GM21619 (cell line): Measurements from ENCODE around the gene OR52W1.

Experiments used
- ATAC-seq: cut with Tn5 transposase; IDR thresholded peaks from one replicate; pipeline ENCODE4 v1.9.1; 2021; ENCODE audit not compliant: unreplicated experiment

OR52W1 gene, protein sequence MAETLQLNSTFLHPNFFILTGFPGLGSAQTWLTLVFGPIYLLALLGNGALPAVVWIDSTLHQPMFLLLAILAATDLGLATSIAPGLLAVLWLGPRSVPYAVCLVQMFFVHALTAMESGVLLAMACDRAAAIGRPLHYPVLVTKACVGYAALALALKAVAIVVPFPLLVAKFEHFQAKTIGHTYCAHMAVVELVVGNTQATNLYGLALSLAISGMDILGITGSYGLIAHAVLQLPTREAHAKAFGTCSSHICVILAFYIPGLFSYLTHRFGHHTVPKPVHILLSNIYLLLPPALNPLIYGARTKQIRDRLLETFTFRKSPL

DNA sequence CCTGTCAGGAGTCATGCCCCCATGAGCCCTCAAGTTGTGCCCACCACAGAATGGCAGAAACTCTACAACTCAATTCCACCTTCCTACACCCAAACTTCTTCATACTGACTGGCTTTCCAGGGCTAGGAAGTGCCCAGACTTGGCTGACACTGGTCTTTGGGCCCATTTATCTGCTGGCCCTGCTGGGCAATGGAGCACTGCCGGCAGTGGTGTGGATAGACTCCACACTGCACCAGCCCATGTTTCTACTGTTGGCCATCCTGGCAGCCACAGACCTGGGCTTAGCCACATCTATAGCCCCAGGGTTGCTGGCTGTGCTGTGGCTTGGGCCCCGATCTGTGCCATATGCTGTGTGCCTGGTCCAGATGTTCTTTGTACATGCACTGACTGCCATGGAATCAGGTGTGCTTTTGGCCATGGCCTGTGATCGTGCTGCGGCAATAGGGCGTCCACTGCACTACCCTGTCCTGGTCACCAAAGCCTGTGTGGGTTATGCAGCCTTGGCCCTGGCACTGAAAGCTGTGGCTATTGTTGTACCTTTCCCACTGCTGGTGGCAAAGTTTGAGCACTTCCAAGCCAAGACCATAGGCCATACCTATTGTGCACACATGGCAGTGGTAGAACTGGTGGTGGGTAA lies at the start of gene OR52W1:
TSS of gene OR52W1 (plus strand) at position 51 of the 637 bp plus-strand sequence. CDS start at position 51, 0 bp downstream.
- ATAC-seq: no peak

GRCh38 chr11:6151117-6151516 lies 47.9 kb upstream of the OR52W1 start:
- no peak for ATAC-seq

GRCh38 chr11:6152126-6152525 lies 46.9 kb upstream of the OR52W1 start:
- no peak for ATAC-seq

- ATAC-seq: no peak
These were observed 42.2 kb upstream of the OR52W1 start for GRCh38 chr11:6156628-6157359.

GRCh38 chr11:6170226-6170625 lies 28.8 kb upstream of the OR52W1 start, which contains the start of gene OR52B2:
OR52B2 (minus strand) TSS chr11:6170326; CDS start chr11:6170326, 0 bp downstream.
- no peak for ATAC-seq

DNA sequence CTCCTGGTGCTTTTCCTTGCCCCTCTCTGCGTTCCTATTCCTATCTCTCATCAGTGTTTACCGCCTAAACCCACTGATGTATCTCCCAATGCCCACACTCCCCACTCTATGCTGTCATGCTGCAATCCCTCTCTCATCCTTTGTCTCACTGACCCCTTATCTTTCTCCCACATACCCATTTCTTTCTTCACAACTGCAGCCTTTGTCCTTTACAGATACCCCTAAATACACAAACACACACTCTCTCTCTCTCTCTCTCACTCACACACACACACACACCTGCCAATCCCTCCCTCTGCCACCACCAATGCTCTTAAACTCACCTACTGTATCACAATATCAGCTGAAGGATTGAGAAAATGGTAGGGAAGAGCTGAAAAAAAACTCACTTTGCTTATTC lies 23.6 kb upstream of the OR52W1 start:
- no peak for ATAC-seq

GRCh38 chr11:6191742-6192141 lies 7.3 kb upstream of the OR52W1 start:
- ATAC-seq: no peak

DNA sequence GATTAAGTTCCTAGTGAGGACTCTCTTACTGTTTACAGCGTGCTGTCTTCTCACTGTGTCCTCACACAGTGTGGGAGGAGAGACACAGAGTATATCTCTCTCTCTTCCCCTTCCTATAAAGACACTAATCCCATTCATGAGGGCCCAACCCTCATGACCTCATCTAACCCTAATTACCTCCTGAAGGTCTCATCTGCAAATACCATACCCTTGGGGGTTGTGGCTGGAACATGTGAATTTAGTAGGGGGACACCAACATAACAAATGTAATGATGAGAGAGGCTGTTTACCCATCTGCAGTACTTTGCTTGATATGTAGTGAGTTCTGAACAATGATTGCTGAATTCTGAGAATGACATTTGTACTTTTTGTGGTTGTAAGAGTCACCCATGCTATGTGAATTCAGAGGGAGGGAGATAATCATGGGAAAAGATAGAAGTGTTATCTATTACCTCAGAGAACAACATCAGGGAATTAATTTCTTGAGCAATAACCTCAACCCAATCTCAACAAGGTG lies 4.9 kb upstream of the OR52W1 start:
- ATAC-seq: no peak

DNA sequence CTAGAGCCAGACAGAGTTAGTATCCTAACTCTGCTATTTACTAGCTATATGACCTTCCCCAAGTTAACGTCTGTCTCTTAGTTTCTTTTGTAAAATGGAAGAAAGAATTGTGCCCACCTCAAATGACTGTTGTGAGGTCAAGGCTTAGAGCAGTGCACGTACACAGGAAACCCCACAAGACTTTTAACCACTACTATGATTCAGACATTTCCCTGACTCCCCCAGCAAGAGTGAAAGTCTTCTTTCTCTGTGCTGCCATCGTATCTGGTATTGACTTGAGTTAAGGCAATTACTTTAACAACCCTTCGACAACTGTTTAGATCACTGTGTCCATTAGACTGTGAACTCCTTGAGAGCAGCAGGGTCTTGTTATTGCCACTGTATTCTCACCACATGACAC lies 2.6 kb upstream of the OR52W1 start:
- no peak for ATAC-seq

- no peak for ATAC-seq
These were observed 1.4 kb upstream of the OR52W1 start for GRCh38 chr11:6197466-6198200.

DNA sequence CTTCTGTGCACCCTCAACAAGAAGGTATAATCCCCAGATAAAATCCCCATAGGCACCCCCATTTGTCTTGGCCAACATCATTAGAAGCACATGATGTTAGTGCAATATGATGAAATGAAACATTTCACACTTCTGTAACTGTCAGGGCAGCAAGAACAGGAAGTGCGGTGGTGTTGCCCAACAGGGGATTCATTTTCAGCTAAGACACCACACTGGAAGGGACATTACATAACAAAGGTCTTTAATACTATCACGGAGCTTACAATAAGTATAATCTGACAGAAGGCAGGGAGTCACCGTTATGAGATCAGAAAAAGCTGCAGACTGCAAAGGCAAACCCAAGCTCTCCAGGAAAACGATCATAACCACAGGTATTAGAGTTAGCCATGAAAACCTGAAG lies 2.0 kb downstream of the OR52W1 start:
- ATAC-seq: peak; percentile 41

- ATAC-seq: no peak
These were observed 2.5 kb downstream of the OR52W1 start for GRCh38 chr11:6201481-6201880.

DNA sequence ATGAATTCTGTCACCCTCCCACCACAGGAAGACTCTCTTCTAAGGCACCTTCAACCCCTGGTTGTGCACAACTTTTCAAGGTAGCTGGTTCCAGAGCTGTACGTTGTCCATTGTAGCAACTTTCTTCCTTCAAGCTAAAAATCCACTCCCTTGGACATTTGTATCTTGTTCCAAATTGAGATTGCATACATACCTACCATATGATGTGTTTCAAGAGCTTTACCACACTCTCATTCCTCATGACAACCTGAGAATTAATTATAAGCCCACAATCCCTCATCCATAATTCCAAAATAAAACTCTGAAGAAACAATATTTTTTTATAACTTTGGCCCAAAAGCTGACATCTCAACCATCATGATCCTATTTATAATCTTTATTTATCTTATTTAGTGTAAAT lies 3.0 kb downstream of the OR52W1 start:
- ATAC-seq: no peak

GRCh38 chr11:6203327-6203726 lies 4.3 kb downstream of the OR52W1 start:
- ATAC-seq: no peak

DNA sequence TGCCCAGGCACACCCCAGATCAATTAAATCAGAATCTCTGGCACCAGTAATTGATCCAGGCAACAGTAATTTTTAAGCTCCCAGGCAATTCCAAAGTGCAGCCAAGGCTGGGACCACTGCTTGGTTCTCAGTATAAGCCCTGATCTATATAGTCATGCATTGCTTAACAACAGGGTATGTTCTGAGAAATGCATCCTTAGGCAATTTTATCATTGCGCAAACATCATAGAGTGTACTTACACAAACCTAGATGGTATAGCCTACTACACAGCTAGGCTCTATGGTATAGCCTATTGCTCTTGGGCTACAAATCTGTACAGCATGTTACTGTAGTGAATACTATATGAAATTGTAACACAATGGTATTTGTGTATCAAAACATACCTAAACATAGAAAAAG lies 5.7 kb downstream of the OR52W1 start:
- no peak for ATAC-seq

- ATAC-seq: no peak
These were observed 6.3 kb downstream of the OR52W1 start, which contains the start of gene C11orf42 for GRCh38 chr11:6205366-6205765. C11orf42 (plus strand) TSS chr11:6205557; CDS start chr11:6205616, 59 bp downstream.

DNA sequence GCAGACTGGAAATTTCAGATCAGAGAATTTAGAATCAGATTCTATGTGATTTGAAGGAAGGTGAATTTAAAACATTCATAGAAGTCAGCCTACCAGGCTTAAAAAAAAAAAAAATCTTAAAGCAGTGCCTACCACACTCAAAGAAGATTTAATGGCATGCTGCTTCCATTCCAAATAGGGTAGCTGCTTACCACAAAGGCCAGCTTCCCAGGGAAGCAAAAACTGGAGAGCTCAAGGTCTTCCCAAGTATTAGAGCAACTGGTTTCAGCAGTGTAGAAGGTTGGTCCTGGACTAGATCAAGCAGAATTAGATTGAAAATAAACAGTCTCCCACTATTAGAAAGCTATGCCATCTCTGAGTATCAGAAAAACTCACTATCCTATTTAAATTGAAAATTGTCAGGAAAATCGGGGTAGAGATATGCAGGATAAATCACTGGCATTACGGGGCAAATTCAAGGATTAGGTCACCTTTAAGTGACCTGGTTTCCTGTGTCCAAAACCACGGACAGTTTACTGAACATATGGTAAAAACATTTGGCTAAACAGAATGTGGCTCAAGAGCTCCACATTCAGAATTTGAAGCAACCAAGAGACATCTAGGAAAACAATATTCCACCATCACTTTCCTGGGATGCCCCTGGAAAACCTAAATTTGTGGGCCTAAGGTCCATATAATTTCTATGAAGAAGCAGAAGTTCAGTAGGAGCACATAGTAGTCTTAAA lies 7.6 kb downstream of the OR52W1 start:
- no peak for ATAC-seq

DNA sequence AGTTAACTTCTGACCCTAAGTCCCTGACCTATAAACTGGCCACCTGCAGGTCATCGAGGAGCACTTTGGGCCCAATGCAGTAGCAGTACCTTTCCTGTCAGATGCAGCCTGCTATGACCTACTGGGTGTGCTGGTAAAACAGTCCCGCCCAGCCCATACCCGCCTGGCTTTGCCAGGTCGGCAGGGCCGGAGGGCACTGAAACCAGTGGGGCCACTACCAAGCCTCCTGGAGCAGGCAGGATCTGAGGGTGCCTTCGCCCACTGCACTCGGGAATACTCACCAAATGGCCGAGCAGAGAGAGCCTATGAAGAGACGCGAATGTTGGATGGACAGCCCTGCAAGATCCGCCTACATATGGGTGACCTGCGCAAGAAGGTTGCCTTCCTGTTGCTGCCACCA lies 10.8 kb downstream of the OR52W1 start:
- no peak for ATAC-seq

GRCh38 chr11:6210274-6210955 lies 11.4 kb downstream of the OR52W1 start:
- ATAC-seq: no peak

GRCh38 chr11:6214530-6214929 lies 15.5 kb downstream of the OR52W1 start:
- no peak for ATAC-seq
